ENCODE data around the gene BNIP3.

- TF ChIP-seq CTCF (IDR thresholded peaks at IDR 0.05) (no peak), POLR2A (IDR thresholded peaks at IDR 0.05) (peak in 1 of 3 donors; percentile 32)
Observed at GRCh38 chr10:131979821-131980270, 1.9 kb downstream of the BNIP3 start.

Data from body of pancreas (tissue), 4 donors.